ENCODE data around the gene ST6GALNAC4. TPM values are rescaled to one million over a fixed set of nuclear protein-coding genes. Genes with fewer than 3 reads are reported as not detected.

The ST6GALNAC4 gene
- polyA plus RNA-seq, 5 donors, result 16.4 to 40.5 (median 25.1) TPM

- DNase-seq, result no peak
Measured at GRCh38 chr9:127947841-127948710, 31.2 kb upstream of the ST6GALNAC4 start.

DNA sequence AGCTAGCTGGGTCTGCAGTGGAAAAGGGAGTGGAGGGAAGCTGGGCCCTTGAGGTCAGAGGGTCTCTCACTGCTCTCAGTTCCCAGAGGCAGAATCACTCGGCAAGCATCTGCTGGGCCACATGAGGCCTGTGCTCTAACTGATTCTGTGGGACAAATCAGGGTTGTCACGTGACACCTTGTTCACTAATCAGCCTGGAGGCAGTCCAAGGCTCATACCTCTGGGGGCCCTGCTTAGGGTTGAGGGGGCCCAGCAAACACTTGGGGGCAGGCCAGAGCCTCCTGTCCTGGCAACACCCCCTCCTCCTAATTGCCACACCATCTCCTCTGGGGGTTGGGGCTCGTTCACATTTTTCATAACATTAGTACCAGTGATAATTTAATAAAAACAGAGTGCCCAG, 29.9 kb upstream of the ST6GALNAC4 start:
- no peak for DNase-seq

GRCh38 chr9:127945942-127946341, 29.1 kb upstream of the ST6GALNAC4 start:
- no peak for DNase-seq

DNA sequence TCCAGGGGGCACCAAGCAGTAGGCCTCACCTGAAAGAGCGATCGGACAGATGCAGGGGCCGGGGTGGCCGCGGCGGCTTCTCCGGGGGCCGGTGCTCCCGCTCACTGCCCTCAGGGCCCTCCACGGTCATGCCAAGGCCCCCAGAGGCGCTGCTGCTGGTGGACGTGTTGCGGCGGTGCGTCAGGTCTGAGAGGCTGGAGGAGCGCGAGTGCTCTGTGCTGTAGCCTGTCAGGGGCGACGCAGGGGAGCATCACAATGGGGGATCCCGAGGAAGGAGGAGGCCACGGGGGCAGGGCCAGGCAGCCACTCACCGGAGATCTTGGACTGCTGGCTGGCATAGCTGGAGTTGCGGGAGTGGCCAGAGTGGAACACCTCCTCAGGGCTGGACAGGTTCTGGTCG, 28.5 kb upstream of the ST6GALNAC4 start:
- no peak for DNase-seq

GRCh38 chr9:127944586-127945218, 27.9 kb upstream of the ST6GALNAC4 start:
- DNase-seq, result no peak

GRCh38 chr9:127943731-127944144, 26.9 kb upstream of the ST6GALNAC4 start:
- DNase-seq, result peak in 1 of 2 donors; percentile 52

- DNase-seq, result no peak
Measured at GRCh38 chr9:127943011-127943662, 26.3 kb upstream of the ST6GALNAC4 start.

DNA sequence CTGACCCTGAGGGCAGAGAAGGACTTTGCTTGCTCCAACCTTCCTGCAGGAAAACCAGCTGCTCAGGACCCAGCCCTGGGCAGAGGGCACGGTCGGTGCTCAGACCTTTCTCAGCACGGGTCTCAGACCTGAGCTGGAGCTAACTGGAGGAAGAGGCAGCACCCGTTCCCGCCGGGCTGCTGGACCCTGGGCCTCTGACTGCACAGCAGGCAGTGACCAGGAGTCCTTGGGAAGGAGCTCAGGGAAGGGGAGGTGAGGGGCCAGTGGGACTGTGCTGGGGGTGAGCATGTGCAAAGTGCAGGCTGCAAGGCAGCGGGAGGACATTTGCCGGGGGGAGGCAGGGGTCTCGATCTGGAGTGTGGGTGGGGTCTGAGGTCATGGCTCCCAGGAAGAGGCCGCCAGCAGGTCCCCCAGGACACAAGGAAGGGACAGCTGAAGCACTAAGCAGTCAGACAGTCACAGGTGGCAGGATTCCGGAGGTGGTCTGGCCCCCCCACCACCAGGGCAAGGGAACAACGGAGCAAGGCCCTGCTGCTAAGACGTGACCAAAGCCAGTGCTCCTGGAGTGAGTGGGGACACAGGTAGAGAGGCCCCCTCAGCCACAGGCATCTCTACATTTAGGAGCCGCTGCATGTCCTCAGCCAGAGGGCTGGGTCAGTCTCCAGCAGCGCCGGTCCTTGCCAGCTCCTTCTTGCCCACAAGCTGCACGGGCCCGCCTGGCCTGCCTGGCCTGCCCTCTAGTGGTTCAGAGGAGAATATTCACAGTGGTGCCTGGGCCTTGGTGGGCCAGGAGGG, 25.6 kb upstream of the ST6GALNAC4 start:
- peak in 1 of 2 donors; percentile 60 for DNase-seq

GRCh38 chr9:127941961-127942215, 25.0 kb upstream of the ST6GALNAC4 start:
- no peak for DNase-seq

DNA sequence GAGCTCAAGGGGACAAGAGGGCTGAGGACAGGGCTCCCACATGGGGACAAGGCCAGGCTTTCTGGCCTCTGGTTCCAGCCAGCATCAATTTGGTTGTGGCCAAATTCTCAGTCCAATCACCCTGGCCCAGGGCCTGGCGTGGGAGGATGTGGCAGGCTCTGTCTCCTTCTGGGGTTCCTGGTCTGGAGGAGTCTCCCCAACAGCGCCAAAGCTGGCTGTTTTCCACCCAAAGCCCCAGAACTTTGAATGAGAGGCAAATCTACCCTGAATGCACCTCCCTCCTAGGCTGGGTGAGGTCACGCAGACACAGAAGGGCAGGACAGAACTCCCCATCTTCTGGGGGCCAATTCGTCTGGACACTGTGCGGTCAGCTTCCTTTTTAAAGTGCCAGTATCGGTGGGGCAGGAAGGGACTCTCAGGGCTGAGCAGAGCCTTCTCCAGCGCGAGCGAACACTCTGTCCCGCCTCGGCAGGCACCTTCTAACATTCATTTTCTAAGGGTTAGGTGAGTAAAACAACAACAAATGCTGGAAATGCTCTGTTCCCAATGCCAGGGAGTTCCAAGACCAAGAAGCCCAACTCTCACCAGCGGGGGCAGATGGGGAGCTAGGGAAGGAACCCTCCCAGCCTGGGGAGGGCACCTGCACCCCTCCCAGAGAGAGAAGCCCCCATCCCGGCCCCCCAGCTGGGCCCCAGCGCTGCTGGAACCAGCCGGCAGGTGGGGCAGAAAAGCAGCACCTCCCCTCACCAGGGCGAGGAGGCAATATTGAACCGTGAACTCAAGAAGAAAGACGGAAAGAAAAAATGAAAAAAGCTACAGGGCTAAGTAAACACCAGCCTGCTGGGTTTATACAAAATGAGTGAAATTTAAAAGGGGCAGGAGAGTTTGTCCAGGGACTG, 24.5 kb upstream of the ST6GALNAC4 start:
- no peak for DNase-seq

DNA sequence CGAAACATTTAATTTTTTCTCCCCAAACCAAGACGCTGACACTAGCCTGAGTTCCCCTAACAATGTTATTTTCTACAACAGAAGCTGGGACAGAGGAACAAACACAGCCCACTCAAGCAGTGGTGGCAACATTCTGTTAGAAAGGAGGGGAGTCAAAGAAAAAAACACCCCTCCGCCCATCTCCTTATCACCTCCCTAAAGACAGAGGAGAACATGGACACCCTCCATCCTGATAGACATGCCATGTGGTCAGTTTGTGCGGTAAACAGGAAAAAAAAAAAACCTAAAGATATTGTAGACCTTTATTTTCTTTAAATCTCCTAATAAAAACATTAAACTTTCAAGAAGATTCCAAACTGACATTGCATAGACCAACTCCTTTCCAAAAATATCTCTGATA, 23.8 kb upstream of the ST6GALNAC4 start:
- DNase-seq, result no peak

GRCh38 chr9:127938298-127938690, 21.5 kb upstream of the ST6GALNAC4 start:
- no peak for DNase-seq

DNA sequence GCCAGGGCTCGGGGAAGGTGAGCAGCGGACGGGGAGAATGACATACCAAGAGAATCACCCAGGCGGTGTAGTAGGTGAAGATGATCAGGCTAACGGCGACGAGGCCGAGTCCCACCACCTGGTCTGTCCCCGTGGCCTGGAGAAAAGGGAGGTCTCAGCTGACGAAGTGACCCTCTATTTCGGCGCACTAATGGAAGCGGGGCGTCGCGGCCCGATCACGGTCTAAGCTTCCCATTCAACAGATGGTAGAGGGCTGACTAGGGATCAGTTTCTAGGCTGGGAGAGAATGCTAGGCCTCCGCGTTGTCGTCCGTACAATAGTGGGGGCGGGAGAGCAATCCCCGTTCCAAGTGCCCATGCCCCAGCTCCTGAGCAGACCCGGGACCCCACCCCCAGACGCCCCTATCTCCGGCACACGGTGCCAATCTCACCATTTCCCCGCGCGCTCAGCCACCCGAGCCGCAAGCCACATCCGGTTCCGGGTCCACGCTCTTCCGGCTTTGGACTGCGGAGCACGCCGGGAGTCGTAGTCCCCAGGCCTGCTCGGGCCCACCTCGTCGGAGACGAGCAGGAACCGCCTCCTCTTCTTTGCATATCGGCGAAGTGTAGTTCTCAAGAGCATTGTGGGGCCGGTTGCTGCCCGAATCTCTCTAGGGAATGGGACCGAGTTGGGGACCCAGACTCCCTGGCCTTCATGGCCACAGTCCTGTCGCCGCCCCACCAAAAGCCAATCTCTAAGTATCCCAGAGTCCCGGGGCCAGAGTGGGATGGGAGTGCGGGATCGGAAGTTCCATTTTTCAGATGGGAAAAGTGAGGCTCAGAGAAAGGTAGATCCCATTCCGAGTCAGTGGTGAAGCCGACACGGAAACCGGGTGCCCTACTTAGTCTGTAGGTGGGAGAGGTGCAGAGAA, 20.8 kb upstream of the ST6GALNAC4 start, which contains the start of gene DPM2:
TSS of gene DPM2 (minus strand) at position 467 of the 910 bp plus-strand sequence. CDS start at position 433, 34 bp downstream.
- DNase-seq, result peak; percentile 85 to 86

DNA sequence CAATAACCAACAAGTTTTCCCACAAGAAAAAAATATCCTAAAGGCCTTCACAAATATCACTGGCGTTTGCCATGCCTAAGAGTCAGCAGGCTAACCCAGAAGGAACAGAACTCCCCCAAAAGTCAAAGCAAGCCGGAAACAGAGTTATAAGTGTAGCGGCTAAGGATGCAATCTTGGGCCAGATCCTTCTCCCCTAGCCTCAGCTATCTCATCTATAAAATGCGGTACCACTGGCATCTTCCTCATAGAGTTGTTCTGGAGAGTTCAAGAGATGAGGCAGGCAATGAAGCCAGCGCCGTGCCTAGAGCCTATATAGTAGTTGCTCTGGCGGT, 20.2 kb upstream of the ST6GALNAC4 start:
- DNase-seq, result no peak

GRCh38 chr9:127936347-127936852, 19.6 kb upstream of the ST6GALNAC4 start:
- DNase-seq, result no peak

- DNase-seq, result no peak
Measured at GRCh38 chr9:127935765-127936221, 19.0 kb upstream of the ST6GALNAC4 start.

DNA sequence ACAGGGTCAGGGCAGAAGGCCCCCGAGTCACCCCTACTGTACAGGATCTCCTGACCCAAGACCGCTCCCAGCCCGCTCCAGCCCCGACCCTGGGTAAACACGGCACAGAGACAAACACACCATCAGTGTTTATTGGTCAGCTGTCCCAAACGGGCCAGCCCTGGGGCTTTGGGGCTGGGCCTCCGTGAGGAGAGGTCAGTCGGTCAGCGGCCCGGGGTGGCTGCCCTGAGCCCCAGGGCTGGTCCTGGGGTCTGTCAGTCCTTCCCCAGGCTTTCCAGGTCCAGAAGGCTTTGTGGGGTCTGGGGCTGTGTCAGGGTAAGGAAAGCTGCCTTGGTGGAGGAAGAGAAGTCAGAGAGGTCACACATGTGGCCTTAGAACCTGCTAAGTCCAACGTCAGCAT, 18.1 kb upstream of the ST6GALNAC4 start:
- DNase-seq, result no peak

- DNase-seq, result no peak
Measured at GRCh38 chr9:127934248-127934647, 17.4 kb upstream of the ST6GALNAC4 start.

DNA sequence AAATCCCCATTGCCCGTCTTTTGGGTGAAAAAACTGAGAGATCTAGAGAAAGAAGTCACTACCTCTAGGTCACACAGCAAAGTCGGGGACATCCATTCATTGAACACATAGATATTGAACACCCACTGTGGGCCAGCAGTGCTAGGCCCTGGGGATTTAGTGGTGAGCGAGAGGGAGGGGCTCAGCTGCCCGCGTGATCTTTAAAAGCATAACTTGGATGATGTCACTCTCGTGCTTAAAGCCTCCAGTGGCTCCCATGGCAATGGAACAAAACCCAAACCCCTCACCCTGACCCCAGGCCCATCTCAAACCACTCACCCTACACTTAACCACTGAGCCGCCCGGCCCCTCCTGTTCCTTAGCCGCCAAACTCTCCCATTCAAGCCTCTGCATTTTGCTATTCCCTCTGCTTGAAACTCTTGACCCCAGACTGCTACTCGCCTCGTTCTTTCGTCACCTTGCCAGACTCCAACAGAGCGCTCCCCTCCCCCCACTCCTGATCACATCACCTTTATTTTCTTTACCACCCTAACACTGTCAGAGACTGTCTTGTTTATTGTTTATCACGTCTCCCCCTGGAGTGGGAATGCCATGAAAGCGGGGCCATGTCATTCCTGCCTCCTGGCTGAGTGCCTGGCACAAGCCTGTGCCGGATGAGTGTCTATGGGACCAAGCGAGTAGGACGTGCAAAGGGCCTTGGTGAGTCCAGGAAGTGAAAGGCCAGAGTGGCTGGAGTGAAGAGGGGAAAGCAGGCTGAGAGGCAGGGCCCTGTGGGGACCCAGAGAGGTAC, 14.4 kb upstream of the ST6GALNAC4 start:
- peak; percentile 61 to 70 for DNase-seq

Measured in right lung (tissue), 5 donors.